ENCODE data around the gene PPP1R12C.
"Not testable (repeated sequence)": the region's sequence is repeated elsewhere in the genome, so short reads cannot be mapped to it uniquely, and the experiment has no call there.

Gene PPP1R12C

DNA sequence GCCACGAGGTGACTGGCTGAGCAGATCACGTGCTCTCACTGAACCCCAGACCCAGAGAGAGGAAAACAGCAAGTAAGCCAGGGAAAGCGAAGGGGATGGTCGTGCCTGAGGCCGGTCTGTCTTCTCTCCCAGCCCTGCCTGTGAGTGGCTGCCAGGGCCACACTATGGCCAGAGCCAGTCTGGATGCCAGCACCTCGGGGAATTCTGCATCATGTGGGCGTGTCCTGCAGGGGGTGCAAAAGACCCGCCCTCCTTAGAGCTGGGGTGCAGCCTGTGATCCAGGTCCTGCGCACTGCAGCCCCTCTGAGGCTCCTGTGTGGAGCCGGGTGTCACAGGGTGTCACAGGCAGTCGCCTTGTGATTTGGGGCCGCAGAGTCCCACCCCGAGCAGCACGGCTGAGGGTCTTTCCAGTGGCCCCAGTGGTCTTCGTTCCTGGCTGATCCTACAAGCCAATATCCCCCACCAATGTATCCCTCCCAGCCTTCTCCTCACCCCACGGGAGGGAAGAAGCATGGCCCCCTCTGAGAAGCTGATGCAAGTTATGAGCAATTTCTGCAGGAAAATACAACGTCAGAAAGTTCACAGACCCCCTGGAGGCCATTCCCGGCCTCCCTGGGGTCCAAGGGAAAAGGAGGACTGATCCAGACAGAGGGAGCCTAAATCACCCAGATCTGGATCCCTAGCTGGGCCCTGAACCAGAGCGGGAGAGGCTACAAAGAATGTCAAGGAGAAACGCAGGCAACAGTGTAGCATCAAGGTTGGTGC, 7.7 kb downstream of the PPP1R12C start:
- no peak for DNase-seq

DNA sequence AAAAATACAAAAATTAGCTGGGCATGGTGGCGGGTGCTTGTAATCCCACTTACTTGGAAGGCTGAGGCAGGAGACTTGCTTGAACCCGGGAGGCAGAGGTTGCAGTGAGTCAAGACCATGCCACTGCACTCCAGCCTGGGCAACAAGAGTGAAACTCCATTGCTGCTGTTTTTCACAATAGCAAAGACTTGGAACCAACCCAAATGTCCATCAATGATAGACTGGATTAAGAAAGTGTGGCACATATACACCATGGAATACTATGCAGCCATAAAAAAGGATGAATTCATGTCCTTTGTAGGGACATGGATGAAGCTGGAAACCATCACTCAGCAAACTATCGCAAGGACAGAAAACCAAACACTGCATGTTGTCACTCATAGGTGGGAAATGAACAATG, 10.2 kb downstream of the PPP1R12C start:
- DNase-seq, result not testable (repeated sequence)

DNA sequence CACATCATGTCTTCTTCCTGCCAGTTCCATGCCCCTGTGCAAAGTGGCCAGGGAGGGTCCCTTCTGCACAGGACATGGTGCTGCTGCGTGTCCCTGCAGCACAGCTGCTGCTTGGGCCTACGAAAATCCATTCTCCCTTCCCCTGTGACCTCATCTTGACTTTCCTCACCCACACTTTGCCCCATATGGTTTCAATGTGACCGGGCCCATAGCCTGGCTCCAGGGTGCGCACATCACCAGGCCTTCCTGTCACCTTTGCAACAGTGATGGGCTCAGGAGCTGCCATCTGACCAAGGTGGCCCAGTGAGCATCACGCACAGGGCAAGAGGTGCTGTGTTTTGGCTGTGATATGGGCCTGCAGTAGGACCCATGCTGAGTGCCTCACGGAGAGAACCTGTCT, 10.8 kb downstream of the PPP1R12C start:
- DNase-seq, result no peak

DNA sequence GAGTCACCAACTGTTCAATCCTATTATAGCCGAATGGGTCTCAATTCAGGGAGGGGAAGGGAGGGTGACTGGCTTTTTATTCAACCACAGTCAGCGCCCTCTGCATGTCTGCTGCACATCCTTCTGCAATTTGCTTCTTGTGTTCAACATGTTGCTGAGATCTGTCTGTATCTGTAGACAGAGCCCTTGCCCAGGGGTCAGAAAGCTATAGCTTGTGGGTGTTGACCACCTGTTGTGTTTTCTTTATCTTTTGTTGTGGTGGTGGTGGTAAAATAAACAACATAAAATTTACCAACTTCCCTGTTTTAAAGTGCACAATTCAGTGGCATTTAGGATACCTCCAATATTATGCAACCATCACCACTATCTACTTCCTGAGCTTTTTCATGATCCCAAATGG, 12.2 kb downstream of the PPP1R12C start:
- no peak for DNase-seq

DNA sequence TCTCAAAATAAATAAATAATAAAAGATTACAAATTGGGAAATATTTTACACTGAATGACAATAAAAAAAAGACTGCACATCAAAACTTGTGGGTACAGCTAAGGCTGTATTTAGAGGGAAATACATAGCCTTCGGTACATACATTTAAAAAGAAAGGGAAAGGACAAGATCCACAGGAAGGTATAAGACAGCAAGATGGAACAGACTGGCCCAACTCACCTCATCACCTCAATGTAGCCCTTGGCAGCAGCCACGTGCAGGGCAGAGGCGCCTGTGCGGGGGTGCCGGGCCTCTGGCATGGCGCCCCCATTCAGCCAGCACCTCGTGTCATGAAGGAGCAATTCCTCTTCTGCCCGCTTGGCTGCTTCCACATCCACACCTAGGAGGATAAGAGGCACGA, 14.2 kb downstream of the PPP1R12C start:
- DNase-seq, result no peak

DNA sequence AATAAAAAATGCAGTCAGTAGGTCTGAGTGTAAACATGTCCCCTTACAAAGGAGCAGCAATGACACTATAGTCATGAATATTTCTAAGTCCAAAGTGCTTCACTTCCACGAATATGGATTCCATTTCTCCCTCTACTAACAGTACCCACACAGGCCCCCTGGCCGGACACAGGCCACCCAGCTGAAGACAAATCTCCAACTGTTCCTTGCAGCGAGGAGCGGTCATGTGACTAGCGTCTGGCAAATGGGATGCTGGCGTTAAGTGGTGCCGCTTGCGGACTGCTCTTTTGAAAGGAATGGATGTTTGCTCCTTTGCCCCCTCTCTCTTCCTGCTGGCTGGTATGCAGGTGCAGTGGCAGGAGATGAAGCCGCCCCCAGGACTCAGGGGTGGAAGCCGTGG, 16.2 kb downstream of the PPP1R12C start:
- DNase-seq, result no peak

DNA sequence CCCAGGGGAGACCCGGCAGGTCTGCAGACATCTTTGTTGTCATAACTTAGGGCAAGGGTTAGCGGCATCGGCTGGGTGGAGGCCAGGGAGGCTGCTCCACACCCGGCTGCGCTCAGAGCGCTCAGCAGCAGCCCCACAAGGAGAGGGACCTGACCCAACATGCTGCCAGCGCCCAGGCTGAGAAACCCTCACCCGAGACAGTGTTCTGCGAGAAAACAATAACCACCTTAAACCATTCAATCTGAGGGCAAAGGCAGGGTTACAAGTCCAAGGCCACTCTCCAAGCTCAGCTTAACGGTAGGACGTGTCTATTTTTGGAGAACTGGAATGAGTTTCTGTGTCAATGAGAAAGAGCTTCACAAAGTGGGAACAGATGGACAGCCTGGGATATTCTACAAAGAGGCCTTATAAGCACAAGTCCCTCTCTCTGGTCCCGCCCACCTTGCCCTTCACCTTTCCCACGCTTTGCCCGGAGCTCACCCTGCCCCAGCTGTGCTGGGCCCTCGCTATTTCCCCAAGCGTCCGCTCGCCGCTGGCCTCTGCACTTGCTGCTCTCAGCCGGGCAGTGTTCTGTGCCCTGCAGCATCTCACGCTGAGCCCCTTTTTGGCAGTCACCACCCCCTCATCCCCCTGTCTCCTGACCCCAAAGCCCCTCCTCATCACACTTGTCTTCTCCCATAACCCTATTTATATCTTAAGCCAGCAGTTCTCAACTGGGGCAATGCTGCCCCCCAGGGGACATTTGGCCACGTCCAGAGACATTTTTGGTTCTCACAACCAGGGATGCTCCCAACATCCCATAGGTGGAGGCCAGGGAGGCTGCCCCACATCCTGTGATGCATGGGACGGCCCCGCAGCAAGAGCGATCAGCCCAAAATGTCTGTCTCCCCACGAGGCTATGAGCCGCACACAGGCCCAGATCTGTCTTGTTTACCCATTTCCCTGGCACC, 17.6 kb downstream of the PPP1R12C start:
- peak; percentile 23 for DNase-seq

DNA sequence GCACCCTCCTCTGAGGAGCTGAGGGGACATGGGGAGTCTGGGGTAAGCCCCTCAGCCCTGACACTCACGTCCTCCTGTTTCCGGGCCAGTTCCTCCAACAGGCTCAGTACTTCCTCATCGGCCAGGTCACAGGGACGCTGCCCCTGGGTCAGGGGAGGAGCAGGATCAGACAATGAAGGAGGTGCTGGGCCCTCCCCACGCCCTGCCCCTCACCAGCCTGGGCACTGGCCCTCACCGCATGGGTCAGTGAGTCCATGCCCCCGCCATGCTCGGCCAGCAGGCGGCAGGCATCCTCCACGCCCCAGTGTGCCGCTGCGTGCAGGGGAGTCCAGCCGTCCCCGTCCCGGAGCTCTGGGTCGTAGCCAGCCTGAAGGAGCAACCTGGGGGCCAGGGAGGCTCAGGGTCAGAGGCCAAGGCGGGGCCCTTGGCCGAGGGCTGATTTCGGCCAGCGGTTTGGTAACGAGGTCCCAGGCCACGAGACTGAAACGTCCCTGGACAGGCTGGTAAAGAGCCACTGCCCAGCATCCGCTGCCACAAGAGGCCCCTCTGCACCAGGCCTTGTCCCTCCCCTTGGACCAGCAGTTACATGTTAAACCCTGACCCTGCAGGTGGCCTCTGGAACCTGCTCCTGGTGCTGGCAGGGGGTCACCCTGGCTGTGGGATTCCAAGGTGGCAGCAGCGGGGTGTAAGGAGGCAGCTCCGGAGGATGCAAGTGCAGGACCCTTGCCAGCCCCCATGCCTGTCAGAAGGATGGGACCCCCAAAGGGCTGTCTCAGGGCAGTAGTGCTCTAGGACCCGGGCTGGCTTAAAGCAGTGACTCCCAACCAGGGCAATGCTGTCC, 18.5 kb downstream of the PPP1R12C start:
- DNase-seq, result peak; percentile 30

DNA sequence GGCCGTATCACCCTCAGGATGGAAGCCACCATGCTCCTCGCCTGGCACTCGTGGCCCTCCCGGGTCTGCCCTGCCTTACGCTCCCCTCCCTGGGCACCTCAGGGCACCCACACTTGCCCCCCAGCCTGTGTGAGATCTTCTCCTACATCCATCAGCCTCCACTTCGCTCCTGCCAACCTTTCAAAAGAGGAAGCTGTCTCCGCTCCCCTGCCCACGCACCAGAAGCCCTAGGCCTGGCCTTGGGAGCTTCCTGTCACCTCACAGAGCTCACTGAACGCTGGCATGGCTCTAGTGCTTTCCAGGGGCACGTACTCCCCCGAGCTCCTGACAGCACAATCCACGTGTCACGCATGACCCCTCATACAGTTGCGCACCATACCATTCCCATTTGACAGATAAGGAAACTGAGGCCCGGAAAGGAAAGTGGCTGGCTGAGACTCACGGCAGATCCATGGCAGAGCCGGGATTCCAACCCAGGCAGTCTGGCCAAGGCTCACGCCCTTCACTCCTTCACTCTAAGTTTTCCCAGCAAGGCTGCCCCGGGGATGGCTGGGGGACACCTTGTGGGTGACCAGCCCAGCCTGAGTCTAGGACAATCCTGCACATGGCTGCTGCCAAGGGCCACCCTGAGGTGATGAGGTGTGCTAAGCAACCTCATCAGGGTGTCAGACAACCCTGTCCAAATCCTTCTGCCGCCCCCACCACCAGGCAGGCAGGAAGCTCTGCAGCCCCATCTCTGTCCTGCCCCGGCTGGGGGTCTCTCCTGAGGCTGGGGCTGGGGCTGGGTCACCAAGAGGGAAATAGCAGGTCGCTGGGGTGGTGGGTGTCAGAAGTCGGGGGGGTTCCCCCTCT, 19.3 kb downstream of the PPP1R12C start:
- peak; percentile 83 for DNase-seq

DNA sequence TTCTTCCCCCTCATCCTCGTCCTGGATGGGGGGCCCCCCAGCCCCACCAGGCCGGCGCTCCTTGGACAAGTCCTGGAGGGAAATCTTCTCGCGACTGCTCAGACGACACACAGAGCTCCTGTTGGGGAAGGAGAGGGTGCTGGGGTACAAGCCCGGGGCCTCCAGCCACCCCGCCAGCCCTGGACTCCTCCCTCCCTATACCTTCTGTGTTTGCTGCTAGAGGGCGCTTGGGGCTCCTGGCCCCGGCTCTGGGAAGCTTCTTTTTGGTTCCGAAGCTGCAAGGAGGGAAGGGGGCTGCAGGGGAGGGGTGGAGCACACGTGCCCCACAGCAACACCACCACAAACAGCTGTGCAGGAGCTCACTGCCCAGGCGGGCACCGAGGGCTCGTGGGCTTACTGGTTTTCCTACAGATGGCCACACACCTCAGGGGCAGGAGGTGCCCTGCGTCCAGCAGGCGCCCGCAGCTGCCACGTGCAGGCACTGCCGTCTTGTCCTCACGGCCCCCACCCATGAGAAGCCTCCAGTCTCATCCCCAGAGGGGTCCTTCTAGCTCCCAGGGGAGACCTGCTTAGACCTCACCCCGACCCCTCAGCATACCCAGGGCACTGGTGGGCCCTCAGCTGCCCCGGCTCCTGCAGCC, 21.3 kb downstream of the PPP1R12C start:
- DNase-seq, result no peak

DNA sequence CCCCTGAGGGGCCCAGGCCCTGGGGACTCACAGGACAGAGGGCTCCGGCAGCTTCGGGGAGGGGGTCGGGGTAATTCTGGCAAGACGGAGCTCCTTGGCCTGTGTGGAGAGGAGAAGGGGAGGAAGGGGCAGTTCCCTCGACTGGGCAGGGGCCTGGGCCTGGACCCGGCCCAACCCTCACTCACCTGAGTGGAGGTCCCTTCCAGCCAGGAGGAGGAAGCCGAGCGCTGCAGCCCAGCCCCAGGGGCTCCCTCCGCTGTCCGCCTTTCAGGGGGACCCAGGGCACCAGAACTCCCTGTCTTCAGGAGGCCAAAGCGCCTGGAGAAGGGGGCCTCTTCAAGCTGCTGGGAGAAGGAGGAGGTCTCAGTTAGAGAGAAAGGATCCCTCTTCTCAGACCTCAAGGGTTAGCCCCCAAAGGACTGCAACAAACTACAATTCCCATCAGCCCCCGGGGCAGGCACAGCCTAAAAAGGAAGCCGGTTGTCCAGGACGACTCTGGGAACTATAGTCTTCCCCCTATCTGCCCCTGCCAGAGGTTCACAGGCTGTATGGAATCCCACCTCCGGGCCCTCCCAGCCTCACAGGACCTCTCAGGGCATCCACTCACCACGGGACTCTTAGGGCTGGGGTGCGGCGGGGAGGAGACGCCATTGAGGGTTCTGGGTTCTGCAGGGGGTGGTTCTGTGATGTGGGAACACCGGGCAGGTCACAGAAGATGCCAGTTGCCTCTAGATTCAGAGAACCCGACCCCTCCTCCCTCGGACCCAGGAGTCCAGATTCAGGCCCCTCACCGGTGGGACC, 22.0 kb downstream of the PPP1R12C start:
- no peak for DNase-seq

DNA sequence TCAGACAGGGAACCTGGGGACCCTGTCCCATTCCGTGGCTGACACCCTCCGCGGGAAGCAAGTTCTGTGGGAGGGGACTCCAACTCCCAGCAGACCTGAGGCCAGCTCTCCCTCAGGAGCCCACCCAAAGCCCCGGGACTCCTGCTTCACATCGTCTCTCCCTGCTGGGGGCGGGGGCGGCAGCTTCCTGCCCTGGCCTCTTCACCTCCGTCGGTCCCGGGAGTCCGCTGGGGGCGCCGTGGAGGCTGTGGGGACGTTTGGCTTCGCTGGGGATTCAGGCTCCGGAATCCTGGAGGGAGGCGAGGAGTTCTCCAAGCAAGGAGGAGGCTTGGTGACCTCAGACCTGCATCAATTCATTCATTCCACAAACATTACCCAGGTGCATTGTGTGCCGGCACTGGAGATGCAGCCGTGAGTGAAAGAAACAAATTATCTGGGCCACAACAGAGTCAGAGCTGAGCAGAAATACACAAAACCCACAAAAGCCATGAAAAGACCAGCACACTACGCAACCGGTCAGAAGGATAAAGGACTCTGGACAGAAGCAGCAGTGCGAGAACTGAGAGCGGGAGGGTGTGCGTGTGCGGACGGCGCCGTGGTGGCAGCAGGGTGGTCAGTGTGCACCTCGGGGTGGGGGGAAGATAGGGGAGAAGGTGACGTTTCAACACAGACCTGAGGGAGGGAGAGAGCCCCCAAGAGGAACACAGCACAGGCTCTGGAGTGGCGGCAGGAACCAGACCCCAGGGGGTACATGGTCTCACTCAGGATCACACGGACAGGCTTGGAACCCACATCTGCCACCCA, 22.8 kb downstream of the PPP1R12C start:
- no peak for DNase-seq

DNA sequence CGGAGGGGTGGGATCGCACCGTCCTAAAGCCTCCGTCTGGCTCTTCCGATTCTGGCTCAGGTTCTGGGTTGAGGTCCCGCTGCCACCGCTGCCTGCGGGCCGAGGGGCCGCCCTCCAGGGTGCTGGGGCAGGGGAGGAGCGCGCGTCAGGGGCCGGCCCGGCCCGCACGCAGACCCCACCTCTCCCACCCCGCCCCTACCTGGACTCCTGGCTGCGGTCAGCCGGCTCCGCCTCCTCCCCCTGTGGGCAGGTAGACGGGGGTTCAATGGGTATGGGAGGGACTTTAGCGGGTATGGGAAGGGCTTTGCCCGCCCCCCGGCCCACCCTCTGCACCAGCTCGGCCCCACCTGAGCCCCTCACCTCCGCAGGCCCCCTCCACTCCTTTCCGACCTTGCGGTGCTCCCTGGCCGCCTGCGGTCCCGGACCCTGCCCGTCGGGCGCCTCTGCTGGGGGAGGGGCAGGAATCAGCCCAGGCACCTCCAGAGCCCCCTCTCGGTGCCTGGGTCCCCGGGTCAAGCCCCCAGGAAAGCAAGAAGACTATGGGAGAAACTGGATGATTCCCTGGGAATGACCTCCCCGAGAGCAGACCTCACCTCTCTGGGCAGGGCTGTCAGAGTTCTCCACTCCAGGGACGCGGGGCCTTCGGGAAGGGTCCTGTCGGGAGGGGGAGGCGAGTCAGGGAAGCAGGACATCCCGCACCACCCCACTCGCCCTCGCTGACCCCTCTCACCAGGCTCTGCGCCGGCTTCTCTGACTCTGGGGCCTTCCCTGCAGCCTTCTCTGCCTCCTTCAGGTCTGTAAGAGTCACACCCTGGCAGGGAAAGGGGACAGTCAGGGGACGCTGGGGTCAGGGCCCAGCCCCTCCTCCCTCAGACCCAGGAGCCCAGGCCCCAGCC, 24.8 kb downstream of the PPP1R12C start:
- no peak for DNase-seq

DNA sequence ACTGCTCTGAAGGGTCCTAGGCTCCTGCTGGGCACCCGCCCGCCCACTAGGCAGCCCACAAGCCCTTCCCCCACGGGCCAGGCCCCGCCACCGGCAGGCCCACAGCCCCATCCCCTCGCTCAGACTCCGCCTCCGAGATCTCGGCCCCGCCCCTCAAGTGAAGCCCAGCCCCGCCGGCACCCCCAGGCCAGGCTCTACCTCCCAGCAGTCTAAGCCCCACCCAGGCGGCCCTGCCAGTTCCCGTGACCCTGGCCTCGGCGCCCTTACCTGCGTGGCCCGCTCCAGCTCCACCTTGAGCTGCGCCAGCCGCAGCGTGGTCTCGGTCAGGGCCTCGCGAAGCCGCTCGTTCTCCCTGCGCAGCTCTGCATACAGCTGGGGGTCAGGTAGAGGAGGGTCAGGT, 25.5 kb downstream of the PPP1R12C start:
- DNase-seq, result no peak

DNA sequence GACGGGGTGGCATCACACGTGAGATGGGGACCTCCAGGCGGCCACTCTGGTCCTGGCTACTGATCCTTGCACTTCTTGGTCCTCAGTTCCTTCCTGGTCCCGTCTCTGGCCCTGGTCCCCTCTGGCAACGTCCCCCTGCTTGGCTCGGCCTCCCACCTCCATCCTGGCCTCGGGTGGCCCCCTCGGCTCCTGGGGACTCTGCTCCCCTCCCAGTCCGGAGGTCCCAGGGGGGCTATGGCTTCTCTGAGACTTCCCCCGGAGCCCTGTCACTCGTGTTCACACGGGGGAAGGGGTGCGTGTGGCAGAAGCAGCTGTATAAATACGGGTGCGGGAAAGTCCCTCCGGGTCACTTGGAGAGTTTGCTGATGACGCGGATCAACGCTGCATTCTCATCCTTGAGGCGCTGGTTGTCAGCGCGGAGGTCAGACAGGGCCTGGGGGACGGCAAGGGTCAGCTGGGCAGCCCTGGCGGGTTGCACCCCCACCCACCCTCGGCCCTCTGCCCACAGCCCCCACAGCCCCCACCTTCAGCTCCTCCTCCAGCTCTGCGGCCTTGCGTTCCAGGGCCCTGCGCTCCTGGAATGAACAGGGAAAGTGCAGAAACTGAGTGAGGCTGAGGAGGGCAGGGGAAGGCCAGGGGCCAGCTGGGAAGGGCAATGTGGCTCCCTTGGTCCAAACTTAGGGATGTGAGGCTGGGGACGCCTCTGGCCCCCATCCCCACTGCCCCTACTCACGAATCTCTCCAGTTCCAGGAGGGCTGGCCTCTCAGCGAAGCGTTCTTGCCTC, 26.1 kb downstream of the PPP1R12C start:
- no peak for DNase-seq

DNA sequence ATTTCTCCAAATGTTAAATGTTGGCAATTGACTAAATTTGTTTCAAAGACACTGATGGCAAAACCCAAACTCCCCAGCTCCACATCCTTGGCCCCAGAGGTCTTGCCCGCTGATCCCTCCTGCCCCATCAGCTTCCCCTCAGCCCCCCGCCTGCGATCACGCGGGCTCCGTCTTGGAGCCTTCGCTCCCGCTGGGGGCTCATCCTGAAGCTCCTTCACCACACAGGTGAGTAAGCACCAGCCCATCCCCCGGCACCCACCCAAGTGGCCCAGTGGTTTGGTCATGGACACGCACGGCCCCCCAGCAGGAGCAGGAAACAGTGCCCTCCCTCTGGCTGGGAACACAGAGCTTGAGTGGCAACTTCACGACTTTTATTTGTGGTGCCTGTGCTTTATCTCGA, 26.9 kb downstream of the PPP1R12C start:
- DNase-seq, result no peak

DNA sequence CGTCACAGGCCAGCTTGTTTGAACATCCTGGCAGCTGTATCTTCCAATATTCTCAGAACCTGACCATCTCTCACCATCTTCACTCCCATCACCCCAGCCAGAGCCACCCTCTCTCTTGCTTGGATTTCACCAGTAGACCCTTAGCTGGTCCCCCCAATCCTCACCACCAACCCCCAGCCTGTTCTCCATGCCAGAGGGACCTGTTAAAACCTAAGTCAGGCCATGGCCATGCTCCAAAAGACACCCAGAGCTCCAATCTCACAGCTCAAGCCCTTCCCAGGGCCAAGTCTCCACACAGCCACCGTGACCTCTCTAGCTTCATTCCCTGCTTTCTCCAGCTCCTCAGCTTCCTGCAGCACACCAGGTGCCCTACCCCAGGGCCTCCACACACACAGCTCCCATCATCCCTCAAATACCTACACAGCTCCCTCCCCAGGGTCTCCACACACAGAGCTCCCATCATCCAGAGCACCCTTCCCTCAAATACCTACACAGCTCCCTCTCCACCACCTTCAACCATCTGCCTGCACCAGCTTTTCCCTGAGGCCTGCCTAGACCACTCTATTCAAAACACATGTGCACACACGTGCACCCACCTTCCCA, 28.0 kb downstream of the PPP1R12C start:
- DNase-seq, result no peak

Data from suppressor macrophage treated with lipopolysaccharide for 4 hours (primary cell).